ENCODE results near the gene AFMID.

The AFMID gene

DNA sequence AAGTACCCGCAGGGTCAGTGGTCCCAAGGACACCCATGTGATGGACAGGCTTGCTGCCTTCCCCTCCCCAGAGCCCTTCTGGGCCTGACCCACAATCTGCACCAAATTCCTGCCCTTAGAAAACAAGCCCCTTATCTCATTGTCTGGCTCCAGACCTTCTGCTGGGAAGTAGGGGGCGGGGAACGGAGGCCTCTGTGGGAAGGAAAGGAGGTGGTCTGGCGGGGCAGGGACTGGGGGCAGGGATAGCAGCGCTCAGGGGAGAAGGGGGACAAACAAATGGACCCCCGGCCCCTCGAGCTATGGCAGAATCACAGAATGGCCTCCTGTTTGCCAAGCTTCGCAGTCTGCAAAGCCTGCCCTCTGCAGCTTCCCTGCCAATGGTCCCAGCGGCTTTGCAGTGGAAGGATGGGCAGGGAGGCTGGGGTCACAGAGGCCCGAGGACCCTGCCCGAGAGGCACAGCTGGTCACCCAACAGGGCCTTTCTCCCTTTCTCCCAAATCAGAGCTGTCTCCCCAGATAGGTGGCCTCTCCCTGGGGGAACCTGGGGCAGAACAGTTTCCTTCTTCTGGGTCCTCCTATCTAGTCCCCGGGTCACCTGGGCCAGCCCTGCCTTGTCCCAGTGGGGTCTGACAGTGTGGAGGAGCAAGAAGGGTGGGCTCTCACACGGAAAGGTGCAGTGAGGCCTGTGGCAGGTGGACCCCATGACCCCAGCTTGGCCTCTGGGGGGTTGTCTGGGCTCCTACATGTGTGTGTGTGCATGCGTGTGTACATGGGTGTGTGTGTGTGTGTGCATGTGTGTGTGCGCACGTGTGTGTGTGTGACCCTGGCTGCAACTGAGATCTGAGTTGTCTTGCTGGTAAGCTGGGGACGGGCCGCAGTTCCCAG is 69.8 kb downstream of the AFMID start:
- no peak for DNase-seq
